GM12878 (cell line): ENCODE measurements around the gene TP53I3. TPM values are rescaled to one million over a fixed set of nuclear protein-coding genes. Genes with fewer than 3 reads are reported as not detected.

Experiments
- ASH2L ChIP-seq: fragments of 300-600, 200-600 bp; sonication (generic); IDR thresholded peaks from 2 replicates; pipeline ENCODE4 v1.6.1; 2017; ENCODE audit warnings: low read depth, mild to moderate bottlenecking, borderline replicate concordance
- ATF2 ChIP-seq: IDR thresholded peaks from 2 replicates; pipeline ENCODE4 v1.6.1; 2012; ENCODE audit warnings: low read length, inconsistent platforms
- CHD1 ChIP-seq: IDR thresholded peaks from 2 replicates; pipeline ENCODE4 v1.6.1; 2012; ENCODE audit warnings: low read depth, low read length, improper control_type of control experiment
- EED ChIP-seq: sonication (generic); IDR thresholded peaks from 2 replicates; pipeline ENCODE4 v1.6.1; 2016; ENCODE audit warnings: antibody characterized with exemption, low read depth
- ESRRA ChIP-seq: IDR thresholded peaks from 2 replicates; pipeline ENCODE4 v1.6.1; 2012; ENCODE audit warnings: mild to moderate bottlenecking, low read length, improper control_type of control experiment
- GABPA ChIP-seq: IDR thresholded peaks from 2 replicates; pipeline ENCODE4 v1.6.1; 2014; ENCODE audit warnings: antibody characterized with exemption, low read depth, mild to moderate bottlenecking, inconsistent platforms
- LARP7 ChIP-seq: fragments of 450-650 bp; IDR thresholded peaks from 2 replicates; pipeline ENCODE4 v1.6.1; 2017; ENCODE audit warnings: mild to moderate bottlenecking
- MLLT1 ChIP-seq: fragments of 450-650 bp; IDR thresholded peaks from 2 replicates; pipeline ENCODE4 v1.6.1; 2016; ENCODE audit warnings: mild to moderate bottlenecking
- NFIC ChIP-seq: IDR thresholded peaks from 2 replicates; pipeline ENCODE4 v1.6.1; 2012; ENCODE audit warnings: low read depth, mild to moderate bottlenecking, inconsistent platforms, low read length, moderate library complexity
- NR2F1 ChIP-seq: fragments of 450-650 bp; conservative IDR thresholded peaks from 2 replicates; pipeline ENCODE4 v1.6.1; 2017; ENCODE audit warnings: mild to moderate bottlenecking
- PML ChIP-seq: IDR thresholded peaks from 2 replicates; pipeline ENCODE4 v1.6.1; 2012; ENCODE audit warnings: low read length, inconsistent platforms
- PRDM15 ChIP-seq: fragments of 450-650 bp; formaldehyde crosslinking; IDR thresholded peaks from 2 replicates; pipeline ENCODE4 v1.4.0; 2020; ENCODE audit warnings: mild to moderate bottlenecking, moderate library complexity
- RAD21 ChIP-seq: IDR thresholded peaks from 2 replicates; pipeline ENCODE4 v1.6.1; 2011; ENCODE audit warnings: mild to moderate bottlenecking, low read depth, low read length, moderate library complexity; ENCODE audit not compliant: insufficient read depth
- RFX5 ChIP-seq: IDR thresholded peaks from 2 replicates; pipeline ENCODE4 v1.6.1; 2011; ENCODE audit warnings: low read depth, low read length, improper control_type of control experiment
- STAT3 ChIP-seq: IDR thresholded peaks from 2 replicates; pipeline ENCODE4 v1.6.1; 2011; ENCODE audit warnings: low read depth, low read length, improper control_type of control experiment
- TCF12 ChIP-seq: IDR thresholded peaks from 2 replicates; pipeline ENCODE4 v1.6.1; 2011; ENCODE audit warnings: low read depth, mild to moderate bottlenecking, low read length
- TCF7 ChIP-seq: IDR thresholded peaks from 2 replicates; pipeline ENCODE4 v1.6.1; 2014; ENCODE audit warnings: antibody characterized with exemption, borderline replicate concordance
- ZNF207 ChIP-seq: fragments of 450-650 bp; IDR thresholded peaks from 2 replicates; pipeline ENCODE4 v1.6.1; 2014; ENCODE audit warnings: antibody characterized with exemption, mild to moderate bottlenecking, borderline replicate concordance
- ZNF687 ChIP-seq: fragments of 450-650 bp; IDR thresholded peaks from 2 replicates; pipeline ENCODE4 v1.6.1; 2017; ENCODE audit warnings: mild to moderate bottlenecking, moderate library complexity
- polyA plus RNA-seq, 11 experiments: library from polyadenylated mRNA; depleted of rRNA in 4 of 11; unstranded in 6 of 11; stranded (reverse) in 5 of 11; fragments of >200 nt; fragmentation: Nextera tagmentation in 4 of 11; fragmentation: Illumina TruSeq in 1 of 11; extraction: Ambion mirVana in 4 of 11; extraction: Trizol in 1 of 11; gene quantifications; 1 replicate in 1 of 11; 2 replicates in 10 of 11; pipeline versions ENCODE4 v1.2.1 to v1.2.3, GENCODE V29; 2011 to 2016; ENCODE audit warnings: inconsistent platforms in 2 of 11, missing spikeins in 2 of 11, low read depth in 1 of 11
- total RNA-seq, 4 experiments: library from RNA; depleted of rRNA in 3 of 4; stranded (reverse); fragments of >200 nt in 3 of 4; fragmentation: Illumina TruSeq in 1 of 4; extraction: Trizol in 1 of 4; gene quantifications; 2 replicates each; pipeline versions ENCODE4 v1.2.1 to v1.2.3, GENCODE V29; 2013 to 2021

TP53I3 gene
- total and polyA plus RNA-seq, 10 of the 15 experiments (the other 5 are each of a cell fraction or from before 2014, with no cell fraction given): 1.4 to 57.4 (median 11.6) TPM

- peak; percentile 82 for TF ChIP-seq ZNF687
- TF ChIP-seq RFX5: peak; percentile 62; the same call in 1 of the 2 replicates
- TF ChIP-seq PML: peak; percentile 97
- 0 out of 2 replicates have a peak, but pooled peaks have one; percentile 33 for TF ChIP-seq EED
- peak; percentile 82; the same call in 1 of the 2 replicates for TF ChIP-seq ESRRA
- TF ChIP-seq NFIC: no peak; the same call in 1 of the 2 replicates
- peak; percentile 53; the same call in 1 of the 2 replicates for TF ChIP-seq ATF2
- TF ChIP-seq NR2F1: peak; percentile 51
- TF ChIP-seq RAD21: no peak
- 0 out of 2 replicates have a peak, but pooled peaks have one; percentile 39 for TF ChIP-seq CHD1
- peak; percentile 74; the same call in 1 of the 2 replicates for TF ChIP-seq TCF7
- no peak for TF ChIP-seq PRDM15 (CRISPR knock-in tag)
- peak; percentile 42; the same call in 1 of the 2 replicates for TF ChIP-seq STAT3
- TF ChIP-seq ZNF207: peak; percentile 95
- TF ChIP-seq LARP7: peak; percentile 87
- no peak for TF ChIP-seq TCF12
- TF ChIP-seq GABPA: peak; percentile 99
- peak; percentile 76; the same call in 1 of the 2 replicates for TF ChIP-seq MLLT1
- TF ChIP-seq ASH2L: peak; percentile 97; the same call in 1 of the 2 replicates
Observed at GRCh38 chr2:24075915-24076848, 8.5 kb downstream of the TP53I3 start, which contains the start of gene SF3B6 (continued).
